GM21360 (cell line): ENCODE data around the gene ALPG.
"Not testable (repeated sequence)": the region's sequence is repeated elsewhere in the genome, so short reads cannot be mapped to it uniquely, and the experiment has no call there.

Experiments used
- ATAC-seq: cut with Tn5 transposase; IDR thresholded peaks from one replicate; pipeline ENCODE4 v1.9.1; 2021; ENCODE audit warnings: mild to moderate bottlenecking, moderate library complexity; ENCODE audit not compliant: unreplicated experiment

ALPG gene

DNA sequence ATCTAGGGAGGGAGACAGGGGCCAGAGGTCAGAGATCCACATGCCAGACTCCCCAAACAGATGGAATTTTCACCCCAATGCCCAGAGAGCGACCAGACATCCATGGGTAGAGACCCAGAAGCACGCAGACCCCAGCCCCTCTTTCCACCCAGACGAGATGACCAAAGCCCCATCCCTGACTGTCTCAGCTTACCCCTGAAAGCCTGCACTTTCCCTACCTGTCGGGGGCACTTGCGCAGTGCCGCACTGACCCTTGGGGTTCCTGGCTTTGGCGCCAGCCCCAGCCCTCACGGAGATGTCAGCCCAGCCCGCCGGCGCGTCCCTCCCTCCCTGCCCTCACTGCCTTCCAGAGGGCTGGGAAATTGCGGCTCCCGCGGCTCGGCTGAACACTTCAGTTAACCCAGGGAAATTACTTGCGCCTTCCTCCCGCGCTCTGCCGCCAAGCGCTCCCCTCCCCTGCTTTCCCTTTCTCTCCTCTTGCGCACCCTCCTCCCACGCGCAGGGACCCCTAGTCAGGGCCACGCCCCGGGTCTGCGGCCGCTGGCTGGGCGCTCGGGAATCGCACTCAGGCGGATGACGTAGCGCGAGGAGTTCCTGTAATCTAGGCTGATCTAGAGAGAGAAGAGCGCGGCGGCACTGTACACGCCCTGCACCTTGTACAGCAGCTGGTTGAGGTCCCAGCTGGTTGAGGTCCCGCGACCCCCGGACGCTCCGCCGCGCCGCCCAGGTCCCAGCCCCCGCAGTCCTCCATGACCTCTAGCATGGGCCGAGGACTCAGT is 12.0 kb downstream of the ALPG start:
- no peak for ATAC-seq

GRCh38 chr2:232419245-232420072 is 12.8 kb downstream of the ALPG start:
- ATAC-seq: no peak

- ATAC-seq: no peak
Measured at GRCh38 chr2:232420073-232420454, 13.4 kb downstream of the ALPG start.

- no peak for ATAC-seq
Measured at GRCh38 chr2:232420463-232421188, 14.0 kb downstream of the ALPG start.

DNA sequence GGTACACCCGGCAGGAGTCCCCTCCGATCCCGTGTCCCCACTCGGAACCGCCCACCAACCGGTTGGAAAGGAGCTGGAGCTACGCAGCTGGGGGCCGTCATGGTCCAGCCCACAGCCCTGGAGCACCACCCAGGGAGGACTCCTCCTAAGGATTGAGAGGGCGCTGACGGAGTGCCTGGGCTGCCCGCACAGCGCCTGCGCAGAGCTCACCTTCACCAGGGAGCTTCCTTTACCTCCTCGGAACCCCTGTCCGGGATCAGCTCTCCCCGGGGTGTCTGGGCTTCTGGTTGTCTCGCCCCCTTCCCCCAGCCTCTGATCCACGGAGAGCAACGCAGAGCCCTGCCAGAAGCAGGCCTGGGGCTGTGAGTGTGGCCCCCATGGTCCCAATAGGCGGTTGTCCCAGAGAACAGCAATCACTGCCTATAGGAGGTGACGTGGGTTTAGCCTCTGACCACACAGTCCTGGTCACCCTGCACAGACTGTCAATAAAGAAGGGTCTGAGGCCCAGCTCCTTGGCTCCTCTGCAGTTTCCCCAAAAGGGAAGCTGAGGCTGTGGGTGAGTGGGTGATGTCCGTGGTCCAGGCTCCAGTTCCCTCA is 14.6 kb downstream of the ALPG start:
- ATAC-seq: no peak

GRCh38 chr2:232422051-232422450 is 15.4 kb downstream of the ALPG start:
- ATAC-seq: no peak

DNA sequence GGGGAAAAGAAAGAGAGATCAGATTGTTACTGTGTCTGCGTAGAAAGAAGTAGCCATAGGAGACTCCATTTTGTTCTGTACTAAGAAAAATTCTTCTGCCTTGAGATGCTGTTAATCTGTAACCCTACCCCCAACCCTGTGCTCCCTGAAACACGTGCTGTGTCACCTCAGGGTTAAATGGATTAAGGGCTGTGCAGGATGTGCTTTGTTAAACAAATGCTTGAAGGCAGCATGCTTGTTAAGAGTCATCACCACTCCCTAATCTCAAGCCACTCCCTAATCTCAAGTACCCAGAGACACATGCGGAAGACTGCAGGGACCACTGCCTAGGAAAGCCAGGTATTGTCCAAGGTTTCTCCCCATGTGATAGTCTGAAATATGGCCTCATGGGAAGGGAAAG is 16.4 kb downstream of the ALPG start:
- not testable (repeated sequence) for ATAC-seq

GRCh38 chr2:232423407-232423806 is 16.8 kb downstream of the ALPG start:
- ATAC-seq: not testable (repeated sequence)

- ATAC-seq: no peak
Measured at GRCh38 chr2:232431705-232432590, 25.3 kb downstream of the ALPG start.

DNA sequence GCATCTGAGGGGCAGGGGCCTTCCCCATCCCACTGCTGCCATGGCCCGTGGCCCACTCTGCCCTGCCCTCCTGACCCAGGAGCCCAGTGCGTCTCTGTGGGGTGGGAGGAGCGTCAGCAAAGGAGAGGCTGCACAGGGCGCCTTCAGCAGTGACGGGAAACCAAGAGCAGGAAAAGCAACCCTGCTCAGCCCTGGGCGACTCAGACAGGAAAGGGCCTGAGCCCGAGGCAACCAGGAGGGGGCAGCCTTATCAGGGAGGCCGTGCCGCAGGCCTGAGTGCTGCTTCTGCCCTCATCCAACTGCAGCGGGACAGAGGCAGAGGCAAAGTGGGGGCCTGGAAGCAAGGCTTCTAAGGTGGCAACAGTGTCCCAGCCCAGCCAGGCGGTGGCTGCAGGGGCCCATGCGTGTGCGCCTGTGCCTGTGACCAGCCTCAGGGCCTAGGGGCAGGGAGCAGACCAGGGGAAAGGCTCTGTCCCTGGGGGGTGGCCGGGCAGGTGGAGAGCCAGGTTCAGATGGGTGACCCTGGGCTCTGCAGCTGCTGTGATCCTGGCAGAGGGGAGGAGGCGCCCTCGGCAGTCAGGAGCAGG is 26.0 kb downstream of the ALPG start:
- ATAC-seq: no peak

DNA sequence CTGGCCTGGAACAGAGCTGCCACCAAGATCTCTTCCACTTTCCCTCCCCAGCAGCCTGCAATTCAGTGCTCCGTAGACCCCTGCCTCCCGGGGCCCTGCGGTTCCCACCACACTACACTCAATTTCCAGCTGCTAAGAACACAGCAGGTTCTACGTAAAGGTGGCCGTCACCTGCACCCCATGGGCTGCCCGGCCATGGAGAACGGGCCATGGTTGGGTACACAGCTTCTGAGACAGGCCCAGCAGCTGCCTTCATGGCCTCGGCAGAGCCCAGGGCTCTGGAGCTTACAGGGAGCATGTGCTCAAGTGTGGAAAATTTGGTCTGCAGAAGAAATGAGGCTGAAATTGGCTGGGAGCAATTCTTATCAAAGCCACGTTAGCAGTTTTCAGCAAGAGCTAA is 27.0 kb downstream of the ALPG start:
- ATAC-seq: not testable (repeated sequence)

GRCh38 chr2:232434091-232434490 is 27.4 kb downstream of the ALPG start:
- no peak for ATAC-seq

- ATAC-seq: no peak
Measured at GRCh38 chr2:232434563-232435374, 28.1 kb downstream of the ALPG start.

DNA sequence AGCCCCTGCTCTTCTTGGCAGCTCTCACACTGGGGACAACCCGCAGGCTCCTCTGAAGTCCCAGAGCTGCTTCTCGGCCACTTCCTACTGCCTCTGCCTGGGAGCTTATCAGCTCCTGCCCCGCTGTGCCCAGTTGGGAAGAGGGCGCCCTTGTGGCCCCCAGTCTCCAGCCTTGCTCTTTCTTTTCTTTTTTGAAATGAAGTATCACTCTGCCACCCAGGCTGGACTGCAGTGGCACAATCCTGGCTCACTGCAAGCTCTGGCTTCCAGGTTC is 28.7 kb downstream of the ALPG start:
- no peak for ATAC-seq

DNA sequence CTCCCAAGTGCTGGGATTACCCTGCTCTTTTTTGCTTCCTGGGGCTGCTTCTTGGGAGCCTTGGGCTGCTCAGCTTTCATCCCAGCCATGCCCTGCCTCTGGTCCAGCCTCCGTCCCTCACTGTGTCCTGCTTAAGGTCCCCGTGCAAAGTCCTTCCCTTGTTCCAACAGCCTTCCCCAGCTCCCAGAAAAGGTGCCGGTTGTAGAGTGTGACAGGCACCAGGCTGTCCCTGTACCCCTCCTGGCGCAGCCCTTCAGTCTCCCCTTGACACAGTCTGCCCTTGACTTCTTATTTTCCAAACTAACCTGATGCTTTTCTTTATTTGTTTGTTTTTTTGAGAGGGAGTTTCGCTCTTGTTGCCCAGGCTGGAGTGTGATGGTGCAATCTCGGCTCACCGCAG is 29.2 kb downstream of the ALPG start:
- ATAC-seq: no peak

DNA sequence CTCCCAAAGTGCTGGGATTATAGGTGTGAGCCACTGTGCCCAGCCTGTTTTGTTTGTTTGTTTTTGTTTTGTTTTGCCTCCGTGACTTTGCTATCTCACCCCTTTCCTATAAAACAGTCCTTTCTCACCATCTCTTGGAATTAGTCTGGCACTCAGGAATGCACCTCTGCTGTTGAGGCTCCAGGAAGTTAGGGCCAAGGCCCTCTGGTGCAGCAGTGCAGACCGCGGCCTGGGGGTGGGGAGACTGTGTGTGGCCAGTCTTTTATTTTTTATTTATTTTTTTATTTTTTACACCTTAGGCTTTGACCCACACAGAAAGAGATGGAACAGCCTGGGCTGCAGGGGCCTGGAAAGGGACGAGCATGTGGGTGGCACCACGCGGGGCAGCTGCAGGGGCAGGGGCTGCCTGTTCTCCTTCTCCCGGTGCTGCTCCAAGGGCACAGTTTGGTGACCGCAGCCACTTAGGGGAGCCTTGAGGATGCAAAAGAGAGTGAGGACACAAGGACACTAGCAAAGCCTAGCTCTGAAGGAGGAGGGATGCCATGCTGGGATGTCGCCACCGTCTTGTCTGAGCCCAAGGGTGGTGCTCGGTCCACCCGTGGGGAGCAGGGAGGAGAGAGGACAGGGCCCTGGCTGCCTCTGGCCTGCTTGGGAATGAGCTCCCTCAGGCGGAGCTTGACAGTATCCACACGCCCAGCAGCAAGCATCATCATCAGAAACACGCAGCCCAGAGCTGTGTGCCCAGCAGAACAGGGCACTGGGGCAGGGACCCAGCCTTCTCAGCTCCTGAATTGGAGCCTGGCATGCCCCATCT is 29.9 kb downstream of the ALPG start:
- ATAC-seq: no peak

DNA sequence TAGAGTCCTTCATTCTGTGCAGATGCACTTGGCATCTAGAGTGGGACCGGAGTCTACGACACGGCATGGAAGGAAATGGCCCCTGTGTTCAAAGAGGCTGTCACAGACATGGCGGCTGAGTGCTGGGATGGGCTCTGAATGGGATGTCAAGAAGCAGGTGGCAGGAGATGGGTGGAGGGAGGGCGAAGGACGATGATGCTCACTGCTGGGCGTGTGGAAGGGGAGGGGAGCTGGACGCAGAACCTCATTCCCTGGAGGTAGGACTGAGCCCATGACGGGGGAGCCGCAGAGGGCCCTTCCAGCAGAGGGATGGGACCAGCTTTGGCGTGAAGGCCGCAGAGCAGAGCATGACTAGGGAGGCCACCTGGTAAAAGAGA is 30.5 kb downstream of the ALPG start:
- ATAC-seq: no peak

DNA sequence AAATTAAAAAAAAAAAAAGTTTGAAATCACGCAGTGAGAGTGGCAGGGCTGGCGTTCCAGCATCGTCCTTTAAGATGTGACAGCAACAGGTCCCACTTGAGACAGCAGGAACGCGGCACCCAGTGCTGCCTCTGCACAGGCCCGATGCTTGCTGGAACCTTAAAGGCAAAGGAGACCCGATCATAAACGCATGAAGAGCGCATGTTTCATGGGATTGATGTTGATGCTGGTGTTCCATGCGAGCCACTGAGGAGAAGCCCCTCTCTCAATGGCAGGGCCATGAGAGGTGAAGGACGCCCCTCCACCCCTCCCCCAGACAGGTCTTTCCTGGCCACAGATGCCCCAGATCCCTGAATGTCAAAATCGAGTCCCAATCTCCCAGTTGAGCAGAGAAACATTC is 31.4 kb downstream of the ALPG start:
- no peak for ATAC-seq
